COLO668 (cell line): ENCODE results near the gene CCHCR1.

Source experiments
- DNase-seq: peaks from one replicate; lab custom pipeline; 2025; ENCODE audit not compliant: unreplicated experiment; lab: John Stamatoyannopoulos, UW

CCHCR1 gene

GRCh38 chr6:31130751-31131150, 26.9 kb downstream of the CCHCR1 start:
- no peak for DNase-seq

GRCh38 chr6:31129130-31129529, 28.5 kb downstream of the CCHCR1 start:
- DNase-seq, result no peak

- DNase-seq, result peak; percentile 45
Observed at GRCh38 chr6:31128093-31128676, 29.4 kb downstream of the CCHCR1 start.

GRCh38 chr6:31126396-31127175, 31.0 kb downstream of the CCHCR1 start:
- no peak for DNase-seq

GRCh38 chr6:31125586-31126363, 31.8 kb downstream of the CCHCR1 start:
- no peak for DNase-seq

DNA sequence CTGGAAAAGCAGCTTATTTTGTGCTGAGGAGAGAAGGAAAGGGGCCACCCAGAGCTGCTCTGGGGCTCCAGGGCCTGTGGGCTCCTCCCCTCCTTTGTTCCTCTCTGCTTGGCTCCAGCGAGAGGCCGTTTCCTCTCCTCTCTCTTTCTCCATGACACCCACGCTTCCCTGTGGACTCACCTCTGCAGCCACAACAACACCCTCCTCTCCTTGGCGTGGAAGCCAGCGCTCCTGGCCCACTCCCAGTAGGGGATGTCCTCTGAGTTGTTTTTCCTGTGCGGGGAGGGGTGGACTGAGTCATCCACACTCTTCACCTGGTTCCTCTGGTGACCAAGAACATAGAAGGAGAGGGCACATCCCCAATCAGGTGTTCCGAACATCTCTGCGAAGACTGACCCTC, 32.4 kb downstream of the CCHCR1 start:
- DNase-seq, result no peak

DNA sequence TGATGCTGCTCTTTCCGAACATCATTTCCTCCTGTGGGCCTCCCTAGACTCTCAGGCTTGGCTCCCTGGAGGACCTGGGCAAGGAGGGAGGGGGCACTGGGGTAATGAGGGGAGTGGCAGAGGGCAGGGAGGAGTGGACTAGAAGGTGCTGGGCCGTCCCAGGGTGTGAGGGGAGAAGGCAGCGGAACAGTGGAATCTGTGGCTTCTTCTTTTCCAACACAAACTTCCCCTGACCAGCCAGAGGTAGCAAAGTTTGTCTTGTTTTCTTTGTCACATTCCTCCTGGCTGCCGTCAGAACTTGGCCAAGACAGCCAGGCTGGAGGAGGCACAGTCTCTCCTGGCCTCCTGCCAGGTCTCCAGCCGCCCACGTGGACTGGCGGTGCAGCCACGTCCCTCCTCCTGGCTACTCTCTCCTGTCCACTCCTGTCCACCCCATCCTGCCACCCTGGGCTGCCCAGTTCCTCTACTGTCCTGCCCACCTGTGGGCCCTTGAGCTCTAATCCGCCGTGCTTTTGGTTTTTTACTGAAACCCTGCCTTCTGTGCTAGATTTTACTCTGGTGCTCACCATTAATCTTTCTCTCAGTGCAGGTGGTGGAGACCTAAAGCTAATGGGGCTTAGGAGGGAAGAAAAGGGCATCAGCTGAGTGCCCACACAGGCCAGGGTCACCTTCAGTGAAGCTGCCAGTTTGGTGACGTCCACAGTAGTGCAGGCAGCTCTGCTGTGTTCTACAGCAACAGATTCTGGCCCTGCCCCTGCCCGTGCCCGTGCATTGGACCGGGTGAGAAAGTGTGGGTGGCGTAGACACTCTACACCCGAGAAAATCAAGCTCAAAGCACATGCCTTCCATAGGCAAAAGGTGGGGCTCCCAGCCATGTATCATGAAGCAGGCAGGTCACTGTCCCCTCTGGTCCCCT, 34.6 kb downstream of the CCHCR1 start:
- DNase-seq, result no peak

GRCh38 chr6:31121131-31121790, 36.3 kb downstream of the CCHCR1 start:
- no peak for DNase-seq

DNA sequence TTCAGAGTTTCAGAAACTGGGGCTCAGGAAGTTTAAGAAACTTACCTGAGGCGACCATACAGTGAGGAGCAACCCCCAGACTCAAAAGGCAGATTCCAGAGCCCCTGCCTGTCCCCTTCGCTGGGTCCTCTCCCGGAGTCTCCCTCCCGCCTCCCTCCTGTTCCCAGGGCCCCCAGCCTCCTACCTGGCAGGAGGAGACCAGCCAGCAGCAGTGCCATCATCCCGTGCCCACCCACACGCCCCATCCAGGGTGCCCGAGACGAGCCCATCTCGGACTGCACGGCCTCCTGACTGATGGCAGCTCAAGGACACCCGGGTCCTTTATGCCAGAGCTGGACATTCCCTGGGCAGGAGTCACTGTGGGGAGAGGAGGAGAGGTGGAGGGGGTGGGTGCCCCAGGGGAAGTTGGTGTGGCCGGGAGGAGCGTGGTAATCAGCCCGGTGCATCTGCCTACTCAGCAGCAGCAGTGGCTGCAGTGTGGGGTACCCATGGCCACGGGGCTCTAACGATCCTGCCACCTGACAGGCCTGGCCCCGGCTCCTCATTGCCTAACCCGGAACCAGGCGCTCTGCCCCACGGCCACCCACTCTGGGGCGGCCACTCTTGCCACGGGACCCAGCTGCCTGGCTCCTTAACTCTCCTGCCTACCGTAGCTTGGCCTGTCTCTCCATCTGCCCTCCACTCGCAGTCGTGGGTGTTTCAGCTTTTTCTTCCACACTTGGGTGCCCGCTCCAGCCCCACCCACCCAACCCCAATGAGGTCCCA, 37.3 kb downstream of the CCHCR1 start, which contains the start of gene CDSN:
Gene CDSN (minus strand): TSS at position 296 of the 765 bp plus-strand sequence. CDS start 27 bp downstream, at position 269.
- no peak for DNase-seq

DNA sequence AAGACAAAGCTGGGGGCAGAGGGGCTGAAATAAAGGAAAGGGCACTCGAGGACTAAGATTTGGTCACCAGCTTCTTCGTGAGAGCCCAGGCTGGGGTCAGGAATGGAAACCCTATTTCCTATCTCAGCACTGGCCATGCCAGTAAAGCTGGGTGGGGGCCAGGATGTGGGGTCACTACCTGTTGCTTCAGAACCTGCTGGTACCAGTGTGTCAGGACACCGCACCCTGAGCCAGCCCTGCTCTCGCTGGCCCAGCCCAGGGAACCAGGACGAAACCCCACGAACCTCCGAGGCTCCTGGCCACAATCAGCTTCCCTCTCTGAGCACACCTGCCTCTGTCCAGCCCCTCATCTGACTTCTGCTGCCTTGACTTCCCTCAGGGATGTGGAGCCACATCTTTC, 39.4 kb downstream of the CCHCR1 start:
- DNase-seq, result no peak

GRCh38 chr6:31116661-31117385, 40.8 kb downstream of the CCHCR1 start:
- no peak for DNase-seq

GRCh38 chr6:31115941-31116560, 41.6 kb downstream of the CCHCR1 start:
- DNase-seq, result no peak

DNA sequence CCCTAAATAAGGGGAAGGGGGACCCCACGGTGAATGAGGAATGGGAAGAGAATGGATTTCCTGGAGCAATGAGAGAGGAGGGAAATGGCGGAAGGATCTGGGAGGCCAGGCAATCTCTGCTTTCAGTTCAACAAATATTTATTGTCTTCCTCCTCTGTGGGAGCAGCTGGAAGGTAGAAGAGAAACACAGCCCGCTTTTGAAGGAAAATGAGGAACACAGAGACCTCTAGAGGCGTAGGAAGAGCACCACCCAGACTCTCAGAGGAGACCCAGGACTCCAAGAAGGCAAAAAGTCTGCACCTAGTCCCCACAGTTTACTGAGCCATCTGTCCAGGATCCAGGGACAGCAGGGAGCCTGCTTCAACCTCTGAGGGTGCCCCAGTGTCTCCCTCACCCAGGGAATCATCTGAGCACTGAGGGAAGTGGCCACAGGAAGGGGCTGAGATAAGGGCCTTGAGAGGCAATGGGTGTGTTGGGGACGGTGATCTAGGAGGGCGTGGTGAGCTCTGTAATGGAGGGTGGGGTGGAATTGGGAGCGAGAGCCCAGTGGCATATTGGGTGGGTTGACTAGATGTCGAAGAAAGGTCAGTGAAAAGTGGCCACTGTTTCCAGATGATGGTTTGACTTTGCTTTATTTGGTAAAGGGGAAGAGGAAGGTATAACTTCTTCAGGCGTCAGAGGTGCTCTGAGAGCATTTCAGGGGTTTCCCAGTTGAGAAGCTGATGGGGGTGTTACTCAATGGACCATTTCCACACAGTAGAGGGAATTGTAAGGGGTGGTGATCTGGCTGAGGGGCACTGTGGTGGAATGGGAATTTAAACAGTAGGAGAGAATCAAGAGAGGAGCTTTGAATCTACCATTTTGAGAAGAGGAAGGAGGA, 42.4 kb downstream of the CCHCR1 start:
- DNase-seq, result no peak

DNA sequence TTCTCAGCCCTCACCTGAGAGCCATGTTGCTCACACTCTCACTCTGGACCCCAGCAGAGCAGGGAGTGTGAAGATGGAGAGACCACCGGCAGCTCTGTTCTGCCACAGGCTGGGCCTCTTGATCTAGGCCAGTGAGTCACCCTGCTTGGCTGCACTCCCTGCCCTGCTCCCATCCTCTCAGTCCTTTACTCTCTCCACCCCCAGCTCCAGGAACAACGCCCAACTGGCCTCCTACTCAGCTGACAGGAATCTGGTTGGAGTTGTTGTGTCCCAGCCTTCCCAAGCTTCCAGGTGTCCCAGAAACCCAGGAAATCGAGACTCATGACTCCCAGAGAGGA, 43.1 kb downstream of the CCHCR1 start, which contains the start of gene PSORS1C1:
Gene PSORS1C1 (plus strand): TSS at position 260 of the 338 bp plus-strand sequence. CDS start 14,833 bp downstream, outside the sequence.
- DNase-seq, result no peak

GRCh38 chr6:31113861-31114540, 43.6 kb downstream of the CCHCR1 start:
- DNase-seq, result no peak

GRCh38 chr6:31112478-31112877, 45.1 kb downstream of the CCHCR1 start, which contains the start of gene C6orf15:
Gene C6orf15, minus strand, starts transcription at chr6:31112575. Its CDS starts 20 bp downstream, at chr6:31112555.
- DNase-seq, result no peak

GRCh38 chr6:31111712-31112111, 45.9 kb downstream of the CCHCR1 start:
- DNase-seq, result no peak
